Activated CD4-positive, alpha-beta T cell treated with anti-CD3 and anti-CD28 coated beads for 24 hours (primary cell): ENCODE data around the gene ZBTB32.
A peak's percentile ranks its signal among the peaks of the same experiment; 100 is the strongest.
"Not testable (repeated sequence)": the region's sequence is repeated elsewhere in the genome, so short reads cannot be mapped to it uniquely, and the experiment has no call there.

Source experiments
- DNase-seq, 2 donors: peaks; one replicate each; pipeline ENCODE4 v3.0.0-alpha.2; 2020; ENCODE audit warnings: low read depth in 2 of 2

The ZBTB32 gene

GRCh38 chr19:35704218-35704617 is at the start of gene ZBTB32:
ZBTB32 (plus strand) TSS chr19:35704558; CDS start chr19:35714627, 10,069 bp downstream.
- DNase-seq = no peak

GRCh38 chr19:35654828-35655227 is 49.5 kb upstream of the ZBTB32 start:
- DNase-seq = not testable (repeated sequence)

- no peak for DNase-seq
Observed at GRCh38 chr19:35655600-35655999, 48.8 kb upstream of the ZBTB32 start.

- DNase-seq = no peak
Observed at GRCh38 chr19:35656700-35657099, 47.7 kb upstream of the ZBTB32 start.

- DNase-seq = no peak
Observed at GRCh38 chr19:35657904-35658700, 46.3 kb upstream of the ZBTB32 start.

GRCh38 chr19:35661995-35662340 is 42.4 kb upstream of the ZBTB32 start:
- DNase-seq = no peak

GRCh38 chr19:35663981-35664380 is 40.4 kb upstream of the ZBTB32 start:
- no peak for DNase-seq

GRCh38 chr19:35665157-35665556 is 39.2 kb upstream of the ZBTB32 start:
- no peak for DNase-seq

- no peak for DNase-seq
Observed at GRCh38 chr19:35665604-35666003, 38.8 kb upstream of the ZBTB32 start.

- no peak for DNase-seq
Observed at GRCh38 chr19:35666251-35666913, 38.0 kb upstream of the ZBTB32 start, which contains the start of gene UPK1A. UPK1A (plus strand) TSS chr19:35666517; CDS start chr19:35666813, 296 bp downstream.

- no peak for DNase-seq
Observed at GRCh38 chr19:35669566-35669965, 34.8 kb upstream of the ZBTB32 start.

- no peak for DNase-seq
Observed at GRCh38 chr19:35669974-35670373, 34.4 kb upstream of the ZBTB32 start.

GRCh38 chr19:35670686-35671085 is 33.7 kb upstream of the ZBTB32 start:
- DNase-seq = no peak

- no peak for DNase-seq
Observed at GRCh38 chr19:35671818-35672217, 32.5 kb upstream of the ZBTB32 start.

- DNase-seq = peak; percentile 26 to 27
Observed at GRCh38 chr19:35673121-35673804, 31.1 kb upstream of the ZBTB32 start.

GRCh38 chr19:35675589-35676140 is 28.7 kb upstream of the ZBTB32 start:
- no peak for DNase-seq

- no peak for DNase-seq
Observed at GRCh38 chr19:35689836-35690235, 14.5 kb upstream of the ZBTB32 start.

- not testable (repeated sequence) for DNase-seq
Observed at GRCh38 chr19:35691106-35691505, 13.3 kb upstream of the ZBTB32 start.

GRCh38 chr19:35692010-35692409 is 12.3 kb upstream of the ZBTB32 start:
- DNase-seq = no peak

- DNase-seq = no peak
Observed at GRCh38 chr19:35693422-35693821, 10.9 kb upstream of the ZBTB32 start.

- peak; percentile 90 to 93 for DNase-seq
Observed at GRCh38 chr19:35693835-35694599, 10.3 kb upstream of the ZBTB32 start.
